Airway epithelial cell (primary cell): ENCODE results near the gene SKA1. TPM values are rescaled to one million over a fixed set of nuclear protein-coding genes. Genes with fewer than 3 reads are reported as not detected.

Experiments used
- total RNA-seq: library from RNA; depleted of rRNA; stranded (reverse); fragments of >200 nt; gene quantifications from 2 replicates; pipeline ENCODE4 v1.2.3, GENCODE V29; 2015

SKA1 gene
- total RNA-seq: 6.5 and 12.6 TPM in 2 replicates

GRCh38 chr18:50374753-50375391, at the start of gene SKA1:
SKA1 (plus strand) TSS chr18:50375046; CDS start chr18:50375831, 785 bp downstream.

Other genes starting within 250 kb of the SKA1 start
- 26.8 and 39.6 TPM in 2 replicates for gene MYO5B, start 179.9 kb upstream of the SKA1 start, total RNA-seq
- 0.85 and 1.3 TPM in 2 replicates for gene CFAP53, start 108.6 kb upstream of the SKA1 start, total RNA-seq
- 78.2 and 94.0 TPM in 2 replicates for gene MBD1, start 93.5 kb upstream of the SKA1 start, total RNA-seq
- gene CXXC1, start 87.4 kb upstream of the SKA1 start, total RNA-seq: 44.7 and 47.6 TPM in 2 replicates
- gene MAPK4, start 185.0 kb downstream of the SKA1 start, total RNA-seq: not detected in 2 replicates